HepG2 (cell line): ENCODE data around the gene RER1. TPM values are rescaled to one million over a fixed set of nuclear protein-coding genes. Genes with fewer than 3 reads are reported as not detected.

Experiments
- HDAC2 ChIP-seq: sonication (generic); formaldehyde crosslinking; IDR thresholded peaks from 2 replicates; pipeline ENCODE4 v1.4.0; 2020; ENCODE audit warnings: missing genetic modification reagents
- HNF4A ChIP-seq: sonication (generic); formaldehyde crosslinking; IDR thresholded peaks from 2 replicates; pipeline ENCODE4 v1.4.0; 2020; ENCODE audit warnings: missing genetic modification reagents
- MED8 ChIP-seq: sonication (generic); formaldehyde crosslinking; IDR thresholded peaks from 2 replicates; pipeline ENCODE4 v1.8.1; 2023; ENCODE audit warnings: mild to moderate bottlenecking, missing genetic modification reagents; ENCODE audit not compliant: insufficient replicate concordance
- MTA1 ChIP-seq: sonication (generic); formaldehyde crosslinking; IDR thresholded peaks from 2 replicates; pipeline ENCODE4 v1.4.0; 2020; ENCODE audit warnings: missing genetic modification reagents, mild to moderate bottlenecking, borderline replicate concordance
- ZBTB38 ChIP-seq: sonication (generic); formaldehyde crosslinking; IDR thresholded peaks from 2 replicates; pipeline ENCODE4 v1.5.1; 2020; ENCODE audit warnings: mild to moderate bottlenecking, missing genetic modification reagents
- ZNF160 ChIP-seq: sonication (generic); formaldehyde crosslinking; IDR thresholded peaks from 2 replicates; pipeline ENCODE4 v1.8.0; 2022; ENCODE audit warnings: mild to moderate bottlenecking, inconsistent platforms, missing genetic modification reagents
- ZNF253 ChIP-seq: sonication (generic); formaldehyde crosslinking; IDR thresholded peaks from 2 replicates; pipeline ENCODE4 v1.8.0; 2022; ENCODE audit warnings: mild to moderate bottlenecking, missing genetic modification reagents, borderline replicate concordance
- polyA plus RNA-seq, 8 experiments: library from polyadenylated mRNA; depleted of rRNA in 3 of 8; stranded (reverse) in 7 of 8; unstranded in 1 of 8; fragments of >200 nt; fragmentation: Illumina TruSeq in 4 of 8; extraction: Trizol in 4 of 8; gene quantifications; 2 replicates each; pipeline versions ENCODE4 v1.2.1 to v1.2.3, GENCODE V29; 2011 to 2016; ENCODE audit warnings: low read depth in 4 of 8, missing spikeins in 1 of 8, mixed read lengths in 1 of 8; ENCODE audit not compliant: insufficient read depth in 1 of 8
- total RNA-seq, 5 experiments: library from RNA; depleted of rRNA; stranded (reverse); fragments of >200 nt; fragmentation: Illumina TruSeq; extraction: Trizol; gene quantifications; 2 replicates each; pipeline ENCODE4 v1.2.3, GENCODE V29; 2016; ENCODE audit warnings: low read depth in 1 of 5
- TF ChIP-seq, protein P1 (sequence below): sonication (generic); formaldehyde crosslinking; IDR thresholded peaks from 2 replicates; pipeline ENCODE4 v1.4.0; 2020; ENCODE audit warnings: mild to moderate bottlenecking, missing genetic modification reagents
- TF ChIP-seq, protein P2 (sequence below): sonication (generic); formaldehyde crosslinking; IDR thresholded peaks from 2 replicates; pipeline ENCODE4 v1.5.0; 2020; ENCODE audit warnings: mild to moderate bottlenecking, missing genetic modification reagents, borderline replicate concordance
- TF ChIP-seq, protein P3 (sequence below): sonication (generic); formaldehyde crosslinking; IDR thresholded peaks from 2 replicates; pipeline ENCODE4 v1.5.1; 2020; ENCODE audit warnings: mild to moderate bottlenecking, missing genetic modification reagents, moderate library complexity
- TF ChIP-seq, protein P4 (sequence below): sonication (generic); formaldehyde crosslinking; IDR thresholded peaks from 2 replicates; pipeline ENCODE4 v1.4.0; 2020; ENCODE audit warnings: missing genetic modification reagents, mild to moderate bottlenecking, borderline replicate concordance
- TF ChIP-seq, protein P5 (sequence below): sonication (generic); formaldehyde crosslinking; IDR thresholded peaks from 2 replicates; pipeline ENCODE4 v1.4.0; 2020; ENCODE audit warnings: missing genetic modification reagents

Gene RER1
- total and polyA plus RNA-seq, 2 of the 13 experiments (the other 11 are each of a cell fraction or from before 2014, with no cell fraction given) = 128 to 164 TPM

DNA sequence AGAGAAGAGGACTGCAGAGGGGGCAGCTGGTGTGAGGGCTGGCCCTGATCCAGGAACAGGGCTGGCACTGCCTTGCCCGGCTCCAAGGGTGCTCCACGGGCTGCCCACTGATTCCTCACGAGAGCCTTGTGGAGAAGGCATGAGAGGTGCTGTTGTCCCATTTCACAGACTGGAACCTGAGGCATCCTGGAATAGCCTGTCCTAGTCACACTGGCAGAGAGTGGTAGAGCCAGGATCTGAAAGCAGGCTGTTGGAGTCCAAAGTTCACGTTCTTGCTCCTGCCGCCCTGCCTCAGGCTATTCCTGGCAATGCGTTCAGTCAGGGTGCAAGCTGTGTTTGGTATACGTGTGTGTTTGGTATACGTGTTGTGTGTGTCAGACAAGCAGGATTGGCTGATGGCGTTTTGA, 1.8 kb downstream of the RER1 start (continued):
- TF ChIP-seq ZBTB38 (CRISPR knock-in tag) (peak; percentile 73), MTA1 (no peak), ZNF253 (no peak), MED8 (CRISPR knock-in tag) (no peak), ZNF160 (CRISPR knock-in tag) (no peak), HNF4A (CRISPR knock-in tag) (peak; percentile 70), HDAC2 (0 out of 2 replicates have a peak, but pooled peaks have one; percentile 37)
- TF ChIP-seq, protein P1, sequence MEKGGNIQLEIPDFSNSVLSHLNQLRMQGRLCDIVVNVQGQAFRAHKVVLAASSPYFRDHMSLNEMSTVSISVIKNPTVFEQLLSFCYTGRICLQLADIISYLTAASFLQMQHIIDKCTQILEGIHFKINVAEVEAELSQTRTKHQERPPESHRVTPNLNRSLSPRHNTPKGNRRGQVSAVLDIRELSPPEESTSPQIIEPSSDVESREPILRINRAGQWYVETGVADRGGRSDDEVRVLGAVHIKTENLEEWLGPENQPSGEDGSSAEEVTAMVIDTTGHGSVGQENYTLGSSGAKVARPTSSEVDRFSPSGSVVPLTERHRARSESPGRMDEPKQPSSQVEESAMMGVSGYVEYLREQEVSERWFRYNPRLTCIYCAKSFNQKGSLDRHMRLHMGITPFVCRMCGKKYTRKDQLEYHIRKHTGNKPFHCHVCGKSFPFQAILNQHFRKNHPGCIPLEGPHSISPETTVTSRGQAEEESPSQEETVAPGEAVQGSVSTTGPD (CRISPR knock-in tag) = no peak
- TF ChIP-seq, protein P2, sequence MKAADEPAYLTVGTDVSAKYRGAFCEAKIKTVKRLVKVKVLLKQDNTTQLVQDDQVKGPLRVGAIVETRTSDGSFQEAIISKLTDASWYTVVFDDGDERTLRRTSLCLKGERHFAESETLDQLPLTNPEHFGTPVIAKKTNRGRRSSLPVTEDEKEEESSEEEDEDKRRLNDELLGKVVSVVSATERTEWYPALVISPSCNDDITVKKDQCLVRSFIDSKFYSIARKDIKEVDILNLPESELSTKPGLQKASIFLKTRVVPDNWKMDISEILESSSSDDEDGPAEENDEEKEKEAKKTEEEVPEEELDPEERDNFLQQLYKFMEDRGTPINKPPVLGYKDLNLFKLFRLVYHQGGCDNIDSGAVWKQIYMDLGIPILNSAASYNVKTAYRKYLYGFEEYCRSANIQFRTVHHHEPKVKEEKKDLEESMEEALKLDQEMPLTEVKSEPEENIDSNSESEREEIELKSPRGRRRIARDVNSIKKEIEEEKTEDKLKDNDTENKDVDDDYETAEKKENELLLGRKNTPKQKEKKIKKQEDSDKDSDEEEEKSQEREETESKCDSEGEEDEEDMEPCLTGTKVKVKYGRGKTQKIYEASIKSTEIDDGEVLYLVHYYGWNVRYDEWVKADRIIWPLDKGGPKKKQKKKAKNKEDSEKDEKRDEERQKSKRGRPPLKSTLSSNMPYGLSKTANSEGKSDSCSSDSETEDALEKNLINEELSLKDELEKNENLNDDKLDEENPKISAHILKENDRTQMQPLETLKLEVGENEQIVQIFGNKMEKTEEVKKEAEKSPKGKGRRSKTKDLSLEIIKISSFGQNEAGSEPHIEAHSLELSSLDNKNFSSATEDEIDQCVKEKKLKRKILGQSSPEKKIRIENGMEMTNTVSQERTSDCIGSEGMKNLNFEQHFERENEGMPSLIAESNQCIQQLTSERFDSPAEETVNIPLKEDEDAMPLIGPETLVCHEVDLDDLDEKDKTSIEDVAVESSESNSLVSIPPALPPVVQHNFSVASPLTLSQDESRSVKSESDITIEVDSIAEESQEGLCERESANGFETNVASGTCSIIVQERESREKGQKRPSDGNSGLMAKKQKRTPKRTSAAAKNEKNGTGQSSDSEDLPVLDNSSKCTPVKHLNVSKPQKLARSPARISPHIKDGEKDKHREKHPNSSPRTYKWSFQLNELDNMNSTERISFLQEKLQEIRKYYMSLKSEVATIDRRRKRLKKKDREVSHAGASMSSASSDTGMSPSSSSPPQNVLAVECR = 0 out of 2 replicates have a peak, but pooled peaks have one; percentile 11
- TF ChIP-seq, protein P3, sequence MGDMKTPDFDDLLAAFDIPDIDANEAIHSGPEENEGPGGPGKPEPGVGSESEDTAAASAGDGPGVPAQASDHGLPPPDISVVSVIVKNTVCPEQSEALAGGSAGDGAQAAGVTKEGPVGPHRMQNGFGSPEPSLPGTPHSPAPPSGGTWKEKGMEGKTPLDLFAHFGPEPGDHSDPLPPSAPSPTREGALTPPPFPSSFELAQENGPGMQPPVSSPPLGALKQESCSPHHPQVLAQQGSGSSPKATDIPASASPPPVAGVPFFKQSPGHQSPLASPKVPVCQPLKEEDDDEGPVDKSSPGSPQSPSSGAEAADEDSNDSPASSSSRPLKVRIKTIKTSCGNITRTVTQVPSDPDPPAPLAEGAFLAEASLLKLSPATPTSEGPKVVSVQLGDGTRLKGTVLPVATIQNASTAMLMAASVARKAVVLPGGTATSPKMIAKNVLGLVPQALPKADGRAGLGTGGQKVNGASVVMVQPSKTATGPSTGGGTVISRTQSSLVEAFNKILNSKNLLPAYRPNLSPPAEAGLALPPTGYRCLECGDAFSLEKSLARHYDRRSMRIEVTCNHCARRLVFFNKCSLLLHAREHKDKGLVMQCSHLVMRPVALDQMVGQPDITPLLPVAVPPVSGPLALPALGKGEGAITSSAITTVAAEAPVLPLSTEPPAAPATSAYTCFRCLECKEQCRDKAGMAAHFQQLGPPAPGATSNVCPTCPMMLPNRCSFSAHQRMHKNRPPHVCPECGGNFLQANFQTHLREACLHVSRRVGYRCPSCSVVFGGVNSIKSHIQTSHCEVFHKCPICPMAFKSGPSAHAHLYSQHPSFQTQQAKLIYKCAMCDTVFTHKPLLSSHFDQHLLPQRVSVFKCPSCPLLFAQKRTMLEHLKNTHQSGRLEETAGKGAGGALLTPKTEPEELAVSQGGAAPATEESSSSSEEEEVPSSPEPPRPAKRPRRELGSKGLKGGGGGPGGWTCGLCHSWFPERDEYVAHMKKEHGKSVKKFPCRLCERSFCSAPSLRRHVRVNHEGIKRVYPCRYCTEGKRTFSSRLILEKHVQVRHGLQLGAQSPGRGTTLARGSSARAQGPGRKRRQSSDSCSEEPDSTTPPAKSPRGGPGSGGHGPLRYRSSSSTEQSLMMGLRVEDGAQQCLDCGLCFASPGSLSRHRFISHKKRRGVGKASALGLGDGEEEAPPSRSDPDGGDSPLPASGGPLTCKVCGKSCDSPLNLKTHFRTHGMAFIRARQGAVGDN (CRISPR knock-in tag) = peak; percentile 9; the same call in 1 of the 2 replicates
- TF ChIP-seq, protein P4, sequence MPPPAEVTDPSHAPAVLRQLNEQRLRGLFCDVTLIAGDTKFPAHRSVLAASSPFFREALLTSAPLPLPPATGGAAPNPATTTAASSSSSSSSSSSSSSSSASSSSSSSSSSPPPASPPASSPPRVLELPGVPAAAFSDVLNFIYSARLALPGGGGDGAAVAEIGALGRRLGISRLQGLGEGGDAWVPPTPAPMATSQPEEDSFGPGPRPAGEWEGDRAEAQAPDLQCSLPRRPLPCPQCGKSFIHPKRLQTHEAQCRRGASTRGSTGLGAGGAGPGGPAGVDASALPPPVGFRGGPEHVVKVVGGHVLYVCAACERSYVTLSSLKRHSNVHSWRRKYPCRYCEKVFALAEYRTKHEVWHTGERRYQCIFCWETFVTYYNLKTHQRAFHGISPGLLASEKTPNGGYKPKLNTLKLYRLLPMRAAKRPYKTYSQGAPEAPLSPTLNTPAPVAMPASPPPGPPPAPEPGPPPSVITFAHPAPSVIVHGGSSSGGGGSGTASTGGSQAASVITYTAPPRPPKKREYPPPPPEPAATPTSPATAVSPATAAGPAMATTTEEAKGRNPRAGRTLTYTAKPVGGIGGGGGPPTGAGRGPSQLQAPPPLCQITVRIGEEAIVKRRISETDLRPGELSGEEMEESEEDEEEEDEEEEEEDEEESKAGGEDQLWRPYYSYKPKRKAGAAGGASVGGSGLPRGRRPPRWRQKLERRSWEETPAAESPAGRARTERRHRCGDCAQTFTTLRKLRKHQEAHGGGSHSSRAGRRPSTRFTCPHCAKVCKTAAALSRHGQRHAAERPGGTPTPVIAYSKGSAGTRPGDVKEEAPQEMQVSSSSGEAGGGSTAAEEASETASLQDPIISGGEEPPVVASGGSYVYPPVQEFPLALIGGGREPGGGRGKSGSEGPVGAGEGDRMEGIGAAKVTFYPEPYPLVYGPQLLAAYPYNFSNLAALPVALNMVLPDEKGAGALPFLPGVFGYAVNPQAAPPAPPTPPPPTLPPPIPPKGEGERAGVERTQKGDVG (CRISPR knock-in tag) = peak; percentile 58; the same call in 1 of the 2 replicates
- TF ChIP-seq, protein P5, sequence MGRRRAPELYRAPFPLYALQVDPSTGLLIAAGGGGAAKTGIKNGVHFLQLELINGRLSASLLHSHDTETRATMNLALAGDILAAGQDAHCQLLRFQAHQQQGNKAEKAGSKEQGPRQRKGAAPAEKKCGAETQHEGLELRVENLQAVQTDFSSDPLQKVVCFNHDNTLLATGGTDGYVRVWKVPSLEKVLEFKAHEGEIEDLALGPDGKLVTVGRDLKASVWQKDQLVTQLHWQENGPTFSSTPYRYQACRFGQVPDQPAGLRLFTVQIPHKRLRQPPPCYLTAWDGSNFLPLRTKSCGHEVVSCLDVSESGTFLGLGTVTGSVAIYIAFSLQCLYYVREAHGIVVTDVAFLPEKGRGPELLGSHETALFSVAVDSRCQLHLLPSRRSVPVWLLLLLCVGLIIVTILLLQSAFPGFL = no peak
